Esophagus muscularis mucosa (tissue), 4 donors: ENCODE results near the gene PIP5K1A. TPM values are rescaled to one million over a fixed set of nuclear protein-coding genes. Genes with fewer than 3 reads are reported as not detected.
"Not testable (repeated sequence)": the region's sequence is repeated elsewhere in the genome, so short reads cannot be mapped to it uniquely, and the experiment has no call there.

Experiments
- DNase-seq: peaks from one replicate; pipeline ENCODE4 v3.0.0-alpha.2; 2017; ENCODE audit errors: extremely low spot score
- H3K27ac ChIP-seq, 4 donors: fragments of 200-600 bp; sonication (generic); replicated peaks in 1 of 4; 1 replicate in 3 of 4; 2 replicates in 1 of 4; pipeline ENCODE4 v1.5.1; 2016 to 2019; ENCODE audit warnings: mild to moderate bottlenecking in 1 of 4
- H3K27me3 ChIP-seq, 4 donors: fragments of 200-600 bp; sonication (generic); one replicate each; pipeline versions ENCODE4 v1.5.1 to v1.6.0; 2016 to 2019
- H3K36me3 ChIP-seq, 4 donors: fragments of 200-600 bp; sonication (generic); one replicate each; pipeline ENCODE4 v1.5.1; 2016 to 2019
- H3K4me1 ChIP-seq, 4 donors: fragments of 200-600 bp; sonication (generic); one replicate each; pipeline ENCODE4 v1.5.1; 2016 to 2019
- H3K4me3 ChIP-seq, 4 donors: fragments of 200-600 bp; sonication (generic); 1 replicate in 2 of 4; 2 replicates in 2 of 4; pipeline ENCODE4 v1.5.1; 2016 to 2019; ENCODE audit warnings: mild to moderate bottlenecking in 4 of 4, moderate library complexity in 1 of 4
- H3K9me3 ChIP-seq, 4 donors: fragments of 200-600 bp; sonication (generic); 1 replicate in 3 of 4; 2 replicates in 1 of 4; pipeline ENCODE4 v1.5.1; 2016 to 2019
- EP300 ChIP-seq: sonication (generic); formaldehyde crosslinking; IDR thresholded peaks from one replicate; pipeline ENCODE4 v1.6.1; 2017; ENCODE audit warnings: antibody characterized with exemption
- POLR2A ChIP-seq: fragments of 450-650 bp; IDR thresholded peaks from one replicate; pipeline ENCODE4 v1.6.1; 2017; ENCODE audit warnings: antibody characterized with exemption, moderate library complexity, mild to moderate bottlenecking, low read depth
- POLR2AphosphoS5 ChIP-seq, 2 donors: sonication (generic); formaldehyde crosslinking; IDR thresholded peaks; one replicate each; pipeline ENCODE4 v1.6.1; 2017; ENCODE audit warnings: antibody characterized with exemption in 2 of 2
- WGBS: methylation state at CpG from one replicate; pipeline ENCODE4 v1.1.5; 2018; 5-methylcytosine and 5-hydroxymethylcytosine counted together
- intact Hi-C: fragments of 100-400 bp; cut with DNase I; formaldehyde crosslinking; loops from one replicate; pipeline ENCODE4 v1.15.1; 2023
- total RNA-seq, 4 donors: library from RNA; depleted of rRNA; stranded (reverse); fragments of >200 nt; gene quantifications; one replicate each; pipeline versions ENCODE4 v1.1.0 to v1.2.1, GENCODE V29; 2016
- TF ChIP-seq, protein P1 (sequence below), 3 experiments: fragments of 200-600 bp in 2 of 3; fragments of 450-650 bp in 1 of 3; sonication (generic) in 2 of 3; IDR thresholded peaks; one replicate each; pipeline ENCODE4 v1.5.1; 2017 to 2019; ENCODE audit warnings: antibody characterized with exemption in 3 of 3, mild to moderate bottlenecking in 2 of 3, moderate library complexity in 1 of 3

Gene PIP5K1A
- total RNA-seq, 4 donors from 2014 or later, result 44.7 to 54.9 (median 47.1) TPM

DNA sequence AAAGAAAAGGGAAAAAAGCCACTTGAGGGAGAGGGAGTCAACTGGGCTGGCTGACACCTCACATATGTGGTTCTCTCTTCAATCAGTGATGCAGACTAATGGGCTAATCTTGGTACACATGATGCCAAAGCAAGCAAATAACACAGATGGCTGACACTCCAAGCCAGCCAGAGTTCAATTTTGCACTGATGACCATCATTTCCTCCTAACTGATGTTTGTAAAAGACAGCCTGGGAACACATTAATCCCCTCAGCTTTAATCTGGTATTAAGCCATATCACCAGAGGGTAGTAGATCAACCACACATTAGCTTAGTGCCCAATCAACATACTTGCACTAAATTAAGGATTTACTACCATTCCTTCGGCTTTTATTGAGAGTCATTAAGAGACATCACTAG lies 11.1 kb upstream of the PIP5K1A start:
- peak overlapping the region; percentile 89 to 92 (median 91) for H3K27ac ChIP-seq
- no peaks in the 10 kb centered on the region for H3K9me3 ChIP-seq
- peaks cover 25 to 50% (median 44%) of the 10 kb centered on the region in 4 donors for H3K4me1 ChIP-seq
- TF ChIP-seq, protein P1, sequence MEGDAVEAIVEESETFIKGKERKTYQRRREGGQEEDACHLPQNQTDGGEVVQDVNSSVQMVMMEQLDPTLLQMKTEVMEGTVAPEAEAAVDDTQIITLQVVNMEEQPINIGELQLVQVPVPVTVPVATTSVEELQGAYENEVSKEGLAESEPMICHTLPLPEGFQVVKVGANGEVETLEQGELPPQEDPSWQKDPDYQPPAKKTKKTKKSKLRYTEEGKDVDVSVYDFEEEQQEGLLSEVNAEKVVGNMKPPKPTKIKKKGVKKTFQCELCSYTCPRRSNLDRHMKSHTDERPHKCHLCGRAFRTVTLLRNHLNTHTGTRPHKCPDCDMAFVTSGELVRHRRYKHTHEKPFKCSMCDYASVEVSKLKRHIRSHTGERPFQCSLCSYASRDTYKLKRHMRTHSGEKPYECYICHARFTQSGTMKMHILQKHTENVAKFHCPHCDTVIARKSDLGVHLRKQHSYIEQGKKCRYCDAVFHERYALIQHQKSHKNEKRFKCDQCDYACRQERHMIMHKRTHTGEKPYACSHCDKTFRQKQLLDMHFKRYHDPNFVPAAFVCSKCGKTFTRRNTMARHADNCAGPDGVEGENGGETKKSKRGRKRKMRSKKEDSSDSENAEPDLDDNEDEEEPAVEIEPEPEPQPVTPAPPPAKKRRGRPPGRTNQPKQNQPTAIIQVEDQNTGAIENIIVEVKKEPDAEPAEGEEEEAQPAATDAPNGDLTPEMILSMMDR (IDR thresholded peaks at IDR 0.05), result no peak
- TF ChIP-seq POLR2AphosphoS5 (IDR thresholded peaks at IDR 0.05), result no peak
- no peak for TF ChIP-seq EP300
- TF ChIP-seq POLR2A, result no peak
- H3K36me3 ChIP-seq, result peaks cover 24 to 38% (median 37%) of the 10 kb centered on the region in 4 donors
- H3K4me3 ChIP-seq, result no peak overlapping the region
- DNase-seq, result no peak
- WGBS, result 88% methylated on average over 1 of the region's 1 CpG
- H3K27me3 ChIP-seq, result no peaks in the 10 kb centered on the region
- intact Hi-C loops, result no loop called here

DNA sequence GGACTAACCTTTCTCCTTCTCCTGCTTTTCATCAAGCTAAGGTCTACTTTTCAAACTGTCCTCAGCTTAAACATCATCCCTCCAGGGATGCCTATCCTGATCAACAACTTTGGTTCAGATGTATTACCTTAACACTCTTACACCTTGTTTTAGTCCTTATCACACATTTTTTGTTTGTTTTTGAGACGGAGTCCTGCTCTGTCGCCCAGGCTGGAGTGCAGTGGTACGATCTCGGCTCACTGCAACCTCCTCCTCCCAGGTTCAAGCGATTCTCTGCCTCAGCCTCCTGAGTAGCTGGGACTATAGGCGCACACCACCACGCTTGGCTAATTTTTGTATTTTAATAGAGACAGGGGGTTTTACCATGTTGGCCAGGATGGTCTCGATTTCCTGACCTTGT lies 9.7 kb upstream of the PIP5K1A start:
- intact Hi-C loops, DNase-seq, H3K9me3 ChIP-seq, H3K27me3 ChIP-seq: not testable (repeated sequence)
- peaks cover 25 to 50% (median 44%) of the 10 kb centered on the region in 4 donors for H3K4me1 ChIP-seq
- H3K36me3 ChIP-seq, result peaks cover 12 to 24% (median 22%) of the 10 kb centered on the region in 4 donors
- peak overlapping the region; percentile 89 to 92 (median 91) for H3K27ac ChIP-seq
- H3K4me3 ChIP-seq, result peak overlapping the region; percentile 72 to 93 (median 86)
- WGBS, result 72% methylated on average over 8 of the region's 8 CpGs

DNA sequence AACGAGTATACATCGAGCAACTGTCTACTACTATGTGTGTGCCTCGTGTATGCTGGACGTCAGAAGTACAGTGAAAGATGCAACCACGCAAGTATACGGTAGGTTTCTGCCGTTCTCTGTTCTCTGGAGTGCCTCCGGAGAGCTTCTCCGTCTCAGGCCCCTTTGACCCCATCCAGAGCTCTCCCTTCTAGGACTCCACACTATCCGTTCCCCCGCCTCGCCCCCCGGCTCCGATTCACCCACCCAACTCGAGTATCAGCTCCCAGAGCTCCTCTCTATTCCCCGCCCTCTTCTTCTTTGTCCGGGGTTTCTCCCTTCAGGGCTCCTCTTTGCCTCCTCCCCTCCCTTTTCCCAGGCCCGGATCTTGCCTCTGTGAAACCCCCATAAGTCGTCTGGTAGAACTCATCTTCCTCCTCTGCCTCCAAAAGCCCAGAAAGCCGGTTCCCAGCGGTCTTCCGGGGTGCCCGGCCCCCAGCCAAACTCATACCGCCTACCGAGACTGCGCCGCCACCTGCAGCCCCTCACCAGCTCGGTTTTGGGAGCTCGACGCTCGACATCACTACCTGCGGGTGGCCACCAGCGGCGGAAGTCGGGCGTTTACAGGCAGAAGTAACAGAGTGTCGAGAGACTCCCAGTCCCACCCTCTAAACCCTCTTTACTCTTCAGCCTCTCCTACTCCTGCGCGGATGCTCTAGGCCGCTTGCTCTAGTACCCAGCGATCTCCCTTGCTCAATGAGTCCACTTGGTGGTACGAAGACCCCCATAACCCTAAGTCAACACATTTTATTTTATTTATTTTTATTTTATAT lies 8.5 kb upstream of the PIP5K1A start, which contains the start of gene VPS72:
TSS of gene VPS72 (minus strand) at position 561 of the 809 bp plus-strand sequence. CDS start at position 485, 76 bp downstream.
- Histone ChIP-seq H3K9me3 (no peaks in the 10 kb centered on the region), H3K27me3 (no peaks in the 10 kb centered on the region), H3K4me3 (peak within 1 kb of the TSS; percentile 72 to 93 (median 86)), H3K36me3 (peaks cover under 1 to 12% (median 11%) of the 10 kb centered on the region in 4 donors), H3K4me1 (peaks cover 28 to 51% (median 45%) of the 10 kb centered on the region in 4 donors), H3K27ac (peak within 1 kb of the TSS; percentile 89 to 92 (median 91))
- intact Hi-C loops, result no loop called here
- no peak for TF ChIP-seq EP300
- TF ChIP-seq POLR2AphosphoS5 (IDR thresholded peaks at IDR 0.05), result peak; percentile 88 to 96
- TF ChIP-seq, protein P1 (IDR thresholded peaks at IDR 0.05), result peak in 2 of 3 experiments; percentile 38 to 49
- peak; percentile 8 for TF ChIP-seq POLR2A
- DNase-seq, result peak; percentile 96
- under 1% methylated on average over 37 of the region's 42 CpGs for WGBS

GRCh38 chr1:151192047-151192446 lies 6.3 kb upstream of the PIP5K1A start:
- Histone ChIP-seq H3K36me3 (no peaks in the 10 kb centered on the region), H3K9me3 (no peaks in the 10 kb centered on the region), H3K27ac (no peak overlapping the region), H3K4me1 (peaks cover 36 to 52% (median 45%) of the 10 kb centered on the region in 4 donors), H3K27me3 (no peaks in the 10 kb centered on the region), H3K4me3 (no peak overlapping the region)
- intact Hi-C loops, result no loop called here
- WGBS, result 78% methylated on average over 7 of the region's 7 CpGs
- TF ChIP-seq, protein P1 (IDR thresholded peaks at IDR 0.05), result no peak
- TF ChIP-seq EP300 (no peak), POLR2AphosphoS5 (IDR thresholded peaks at IDR 0.05) (no peak), POLR2A (no peak)
- DNase-seq, result no peak

DNA sequence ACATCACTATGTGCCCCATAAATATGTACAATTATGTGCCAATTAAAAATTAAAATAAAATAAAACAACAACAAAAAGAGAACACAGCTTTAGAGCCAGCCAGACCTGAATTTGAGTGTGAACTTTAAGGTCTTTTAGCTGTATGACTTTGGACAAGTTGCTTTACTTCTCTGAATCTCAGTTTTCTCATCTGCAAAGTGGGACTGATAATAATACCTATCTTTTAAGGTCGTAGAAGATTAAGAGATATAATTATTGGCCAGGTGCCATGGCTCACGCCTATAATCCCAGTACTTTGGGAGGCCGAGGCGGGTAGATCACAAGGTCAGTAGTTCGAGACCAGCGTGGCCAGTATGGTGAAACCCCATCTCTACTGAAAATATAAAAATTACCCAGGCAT lies 5.0 kb upstream of the PIP5K1A start:
- 72% methylated on average over 6 of the region's 6 CpGs for WGBS
- DNase-seq, result no peak
- TF ChIP-seq, protein P1 (IDR thresholded peaks at IDR 0.05), result no peak
- TF ChIP-seq POLR2A, result no peak
- TF ChIP-seq EP300, result no peak
- no peak for TF ChIP-seq POLR2AphosphoS5 (IDR thresholded peaks at IDR 0.05)
- Histone ChIP-seq H3K27me3 (no peaks in the 10 kb centered on the region), H3K36me3 (no peaks in the 10 kb centered on the region), H3K4me1 (peaks cover 26 to 49% (median 39%) of the 10 kb centered on the region in 4 donors), H3K4me3 (no peak overlapping the region), H3K27ac (no peak overlapping the region), H3K9me3 (no peaks in the 10 kb centered on the region)
- intact Hi-C loops, result no loop called here
